ENCODE measurements around the gene SYTL3. TPM values are rescaled to one million over a fixed set of nuclear protein-coding genes. Genes with fewer than 3 reads are reported as not detected.

The SYTL3 gene
- total and polyA plus RNA-seq, 3 donors from 2014 or later = 7.0 to 11.0 (median 10.2) TPM

- Histone ChIP-seq H3K27me3 (no peaks in the 10 kb centered on the region), H3K4me1 (peaks cover 5% of the 10 kb centered on the region), H3K36me3 (ENCODE audit: low read depth, missing control alignments) (no peaks in the 10 kb centered on the region), H3K9me3 (no peaks in the 10 kb centered on the region), H3K4me3 (no peak overlapping the region), H3K27ac (no peak overlapping the region)
- DNase-seq = no peak
- 72 to 74% methylated on average over 5 to 9 of the region's 9 CpGs for WGBS, 2 donors
- intact Hi-C loops (cut with DNase I; ENCODE audit: low total_unique reads) = no loop called here
- TF ChIP-seq CTCF (IDR thresholded peaks at IDR 0.05) = no peak
- TF ChIP-seq POLR2A (IDR thresholded peaks at IDR 0.05) = no peak
Observed at GRCh38 chr6:158751224-158751623, 101.4 kb downstream of the SYTL3 start.

- no peak overlapping the region for H3K4me3 ChIP-seq
- H3K36me3 ChIP-seq (ENCODE audit: low read depth, missing control alignments) = no peaks in the 10 kb centered on the region
- no peak for DNase-seq
- no peaks in the 10 kb centered on the region for H3K27me3 ChIP-seq
- intact Hi-C loops (cut with DNase I; ENCODE audit: low total_unique reads) = no loop called here
- WGBS, 2 donors = 66 to 70% methylated on average over 9 of the region's 9 CpGs
- H3K4me1 ChIP-seq = peaks cover 5% of the 10 kb centered on the region
- H3K9me3 ChIP-seq = no peaks in the 10 kb centered on the region
- no peak overlapping the region for H3K27ac ChIP-seq
- TF ChIP-seq CTCF (IDR thresholded peaks at IDR 0.05) (no peak), POLR2A (IDR thresholded peaks at IDR 0.05) (no peak)
Observed at GRCh38 chr6:158751921-158752320, 102.1 kb downstream of the SYTL3 start.

GRCh38 chr6:158752613-158753012 lies 102.8 kb downstream of the SYTL3 start:
- H3K36me3 ChIP-seq (ENCODE audit: low read depth, missing control alignments) = no peaks in the 10 kb centered on the region
- H3K27ac ChIP-seq = no peak overlapping the region
- no peak for DNase-seq
- H3K27me3 ChIP-seq = no peaks in the 10 kb centered on the region
- intact Hi-C loops (cut with DNase I; ENCODE audit: low total_unique reads) = no loop called here
- H3K4me1 ChIP-seq = peaks cover 5% of the 10 kb centered on the region
- TF ChIP-seq POLR2A (IDR thresholded peaks at IDR 0.05) = no peak
- H3K9me3 ChIP-seq = no peaks in the 10 kb centered on the region
- H3K4me3 ChIP-seq = no peak overlapping the region
- WGBS, 2 donors = 53 to 75% methylated on average over 2 to 3 of the region's 3 CpGs

DNA sequence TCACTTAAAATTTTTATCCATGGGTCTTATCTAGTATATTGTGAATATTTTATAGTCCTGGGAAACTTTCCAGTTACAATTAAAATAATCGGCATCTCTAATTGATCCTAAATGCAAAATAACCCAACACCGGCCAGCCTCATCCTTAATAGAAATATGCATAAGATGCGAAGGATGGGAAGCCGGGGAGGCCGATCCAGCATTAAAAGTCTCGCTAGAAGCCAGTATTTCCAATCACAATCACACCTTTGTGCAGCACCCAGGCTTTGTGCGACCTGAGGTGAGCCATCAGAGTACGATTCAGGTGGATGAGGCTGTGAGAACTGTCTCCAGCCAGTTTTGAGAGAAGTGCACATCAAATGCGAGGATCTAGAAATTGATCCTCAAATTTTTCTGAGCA lies 104.0 kb downstream of the SYTL3 start:
- Histone ChIP-seq H3K27me3 (no peaks in the 10 kb centered on the region), H3K9me3 (no peaks in the 10 kb centered on the region), H3K36me3 (ENCODE audit: low read depth, missing control alignments) (no peaks in the 10 kb centered on the region), H3K4me3 (no peak overlapping the region), H3K27ac (no peak overlapping the region), H3K4me1 (peaks cover 5% of the 10 kb centered on the region)
- intact Hi-C loops (cut with DNase I; ENCODE audit: low total_unique reads) = no loop called here
- TF ChIP-seq POLR2A (IDR thresholded peaks at IDR 0.05) = no peak
- 90 to 92% methylated on average over 9 of the region's 9 CpGs for WGBS, 2 donors
- peak; percentile 5 for DNase-seq

GRCh38 chr6:158754738-158755137 lies 104.9 kb downstream of the SYTL3 start:
- no peak overlapping the region for H3K4me3 ChIP-seq
- H3K4me1 ChIP-seq = peaks cover 5% of the 10 kb centered on the region
- TF ChIP-seq POLR2A (IDR thresholded peaks at IDR 0.05) (no peak), CTCF (IDR thresholded peaks at IDR 0.05) (no peak)
- 68 to 79% methylated on average over 11 of the region's 11 CpGs for WGBS, 2 donors
- H3K9me3 ChIP-seq = no peaks in the 10 kb centered on the region
- no peaks in the 10 kb centered on the region for H3K36me3 ChIP-seq (ENCODE audit: low read depth, missing control alignments)
- intact Hi-C loops (cut with DNase I; ENCODE audit: low total_unique reads) = no loop called here
- no peak overlapping the region for H3K27ac ChIP-seq
- no peaks in the 10 kb centered on the region for H3K27me3 ChIP-seq
- peak; percentile 10 for DNase-seq

DNA sequence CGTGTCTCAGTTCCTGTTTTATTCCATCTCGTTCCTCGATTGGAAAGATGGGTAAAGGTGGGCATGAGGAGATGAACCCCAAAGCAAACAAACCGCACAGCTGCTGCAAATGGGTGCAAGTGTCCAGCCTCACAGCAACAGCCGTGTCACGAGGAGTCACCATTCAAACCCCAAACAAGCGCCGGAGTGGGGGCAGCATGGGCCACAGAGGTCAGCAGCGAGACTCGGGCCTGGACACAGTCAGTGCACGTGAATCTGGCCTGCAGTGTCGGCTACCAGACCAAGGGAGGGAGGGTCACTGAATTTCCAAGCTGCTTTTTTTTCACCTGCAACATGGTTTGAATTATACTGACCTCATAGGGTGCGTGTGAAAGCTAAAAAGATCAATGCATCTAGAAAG lies 105.8 kb downstream of the SYTL3 start:
- Histone ChIP-seq H3K36me3 (ENCODE audit: low read depth, missing control alignments) (no peaks in the 10 kb centered on the region), H3K27me3 (no peaks in the 10 kb centered on the region), H3K27ac (no peak overlapping the region), H3K9me3 (no peaks in the 10 kb centered on the region), H3K4me3 (no peak overlapping the region), H3K4me1 (peaks cover 5% of the 10 kb centered on the region)
- intact Hi-C loops (cut with DNase I; ENCODE audit: low total_unique reads) = no loop called here
- no peak for DNase-seq
- TF ChIP-seq POLR2A (IDR thresholded peaks at IDR 0.05) = no peak
- TF ChIP-seq CTCF (IDR thresholded peaks at IDR 0.05) = no peak
- WGBS, 2 donors = 91 to 95% methylated on average over 13 of the region's 13 CpGs
